Right lobe of liver (tissue), 6 donors: ENCODE results near the gene SIGLEC12. TPM values are rescaled to one million over a fixed set of nuclear protein-coding genes. Genes with fewer than 3 reads are reported as not detected.

Experiments
- ATAC-seq, 4 donors: fragments of 200-7000 bp; cut with Tn5 transposase; one replicate each; pipeline ENCODE4 v1.9.1; 2020; ENCODE audit warnings: mild to moderate bottlenecking in 4 of 4, moderate library complexity in 4 of 4
- DNase-seq, 3 donors: peaks; one replicate each; pipeline ENCODE4 v3.0.0-alpha.2; 2020
- H3K27ac ChIP-seq, 3 donors: fragments of 200-600 bp; one replicate each; pipeline ENCODE4 v1.8.0; 2022
- H3K27me3 ChIP-seq, 2 donors: fragments of 200-600 bp; one replicate each; pipeline ENCODE4 v1.8.0; 2022
- H3K36me3 ChIP-seq, 4 donors: fragments of 200-600 bp; sonication (generic) in 1 of 4; one replicate each; pipeline versions ENCODE4 v1.5.1 to v1.8.0; 2017 to 2022; ENCODE audit warnings: control low read depth in 1 of 4
- H3K4me1 ChIP-seq, 4 donors: fragments of 200-600 bp; sonication (generic) in 1 of 4; one replicate each; pipeline versions ENCODE4 v1.5.1 to v1.8.0; 2017 to 2022; ENCODE audit warnings: control low read depth in 1 of 4
- H3K4me3 ChIP-seq, 3 donors: fragments of 200-600 bp; one replicate each; pipeline ENCODE4 v1.8.0; 2022
- H3K9me3 ChIP-seq, 4 donors: fragments of 200-600 bp; sonication (generic) in 1 of 4; one replicate each; pipeline versions ENCODE4 v1.5.1 to v1.8.0; 2017 to 2022; ENCODE audit warnings: control low read depth in 1 of 4
- POLR2A ChIP-seq: fragments of 450-650 bp; IDR thresholded peaks from one replicate; pipeline ENCODE4 v1.6.1; 2017; ENCODE audit warnings: antibody characterized with exemption, mild to moderate bottlenecking
- WGBS: methylation state at CpG from one replicate; pipeline ENCODE4 v1.1.6; 2018; ENCODE audit warnings: low coverage, low lambda C conversion rate; ENCODE audit not compliant: insufficient coverage; ENCODE audit errors: missing lambda C conversion rate; 5-methylcytosine and 5-hydroxymethylcytosine counted together
- intact Hi-C, 2 donors: fragments of 100-400 bp; cut with DNase I; formaldehyde crosslinking; loops; one replicate each; pipeline versions ENCODE4 v1.11.2 to v1.14.1; 2022
- total RNA-seq, 6 experiments: library from RNA; depleted of rRNA in 2 of 6; stranded (reverse); fragments of >200 nt in 2 of 6; fragmentation: NEBNext Ultra II Directional in 3 of 6; extraction: Animal tissue kit (Norgen Biotek cat#: 25700) in 3 of 6; gene quantifications; one replicate each; pipeline versions ENCODE4 v1.1.0 to v1.2.4, GENCODE V29; 2016 to 2023
- TF ChIP-seq, protein P1 (sequence below), 4 donors: fragments of 200-600 bp in 3 of 4; fragments of 450-650 bp in 1 of 4; IDR thresholded peaks; one replicate each; pipeline versions ENCODE4 v1.5.1 to v1.8.0; 2016 to 2022; ENCODE audit warnings: antibody characterized with exemption in 4 of 4, mild to moderate bottlenecking in 2 of 4
- donor health status: DM: no; HTN: yes; CAD: no.
- donor health status: DM: no; HTN: no; CAD: no.
- donor health status: DM: no; HTN: no; CAD: no.
- donor health status: DM: no; HTN: yes; CAD: no.
- donor health status: DM: no; HTN: yes; CAD: no.

Gene SIGLEC12
- total RNA-seq, 6 experiments from 2014 or later: 0.12 to 0.63 (median 0.33) TPM; not detected in 1

DNA sequence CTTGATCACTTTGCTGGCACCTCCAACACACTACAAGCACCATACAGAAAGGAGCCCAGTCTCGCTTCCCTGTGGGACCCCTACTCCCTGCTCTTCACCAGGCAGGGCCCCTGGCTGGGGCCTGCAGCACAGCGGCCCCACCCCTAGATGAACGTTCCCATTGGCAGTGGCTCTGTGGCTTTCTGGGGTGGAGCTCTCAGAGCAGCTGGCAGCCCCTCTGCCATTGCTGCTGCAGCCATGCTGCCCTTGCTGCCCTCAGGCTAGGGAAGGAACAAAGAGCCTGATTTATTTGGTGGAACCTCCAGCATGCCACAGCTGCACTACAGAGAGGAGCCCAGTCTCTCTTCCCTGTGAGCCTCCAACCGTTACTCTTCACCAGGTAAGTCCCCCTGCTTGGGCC is 24.1 kb upstream of the SIGLEC12 start:
- Histone ChIP-seq H3K36me3 (no peaks in the 10 kb centered on the region), H3K27ac (no peak overlapping the region), H3K9me3 (no peaks in the 10 kb centered on the region), H3K27me3 (no peaks in the 10 kb centered on the region), H3K4me3 (no peak overlapping the region), H3K4me1 (no peaks in the 10 kb centered on the region)
- no CpG with 5 or more reads among the region's 4 CpGs for WGBS
- no peak for TF ChIP-seq POLR2A
- TF ChIP-seq, protein P1, sequence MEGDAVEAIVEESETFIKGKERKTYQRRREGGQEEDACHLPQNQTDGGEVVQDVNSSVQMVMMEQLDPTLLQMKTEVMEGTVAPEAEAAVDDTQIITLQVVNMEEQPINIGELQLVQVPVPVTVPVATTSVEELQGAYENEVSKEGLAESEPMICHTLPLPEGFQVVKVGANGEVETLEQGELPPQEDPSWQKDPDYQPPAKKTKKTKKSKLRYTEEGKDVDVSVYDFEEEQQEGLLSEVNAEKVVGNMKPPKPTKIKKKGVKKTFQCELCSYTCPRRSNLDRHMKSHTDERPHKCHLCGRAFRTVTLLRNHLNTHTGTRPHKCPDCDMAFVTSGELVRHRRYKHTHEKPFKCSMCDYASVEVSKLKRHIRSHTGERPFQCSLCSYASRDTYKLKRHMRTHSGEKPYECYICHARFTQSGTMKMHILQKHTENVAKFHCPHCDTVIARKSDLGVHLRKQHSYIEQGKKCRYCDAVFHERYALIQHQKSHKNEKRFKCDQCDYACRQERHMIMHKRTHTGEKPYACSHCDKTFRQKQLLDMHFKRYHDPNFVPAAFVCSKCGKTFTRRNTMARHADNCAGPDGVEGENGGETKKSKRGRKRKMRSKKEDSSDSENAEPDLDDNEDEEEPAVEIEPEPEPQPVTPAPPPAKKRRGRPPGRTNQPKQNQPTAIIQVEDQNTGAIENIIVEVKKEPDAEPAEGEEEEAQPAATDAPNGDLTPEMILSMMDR (IDR thresholded peaks at IDR 0.05): no peak
- no peak for DNase-seq
- no peak for ATAC-seq
- intact Hi-C loops: no loop called here

DNA sequence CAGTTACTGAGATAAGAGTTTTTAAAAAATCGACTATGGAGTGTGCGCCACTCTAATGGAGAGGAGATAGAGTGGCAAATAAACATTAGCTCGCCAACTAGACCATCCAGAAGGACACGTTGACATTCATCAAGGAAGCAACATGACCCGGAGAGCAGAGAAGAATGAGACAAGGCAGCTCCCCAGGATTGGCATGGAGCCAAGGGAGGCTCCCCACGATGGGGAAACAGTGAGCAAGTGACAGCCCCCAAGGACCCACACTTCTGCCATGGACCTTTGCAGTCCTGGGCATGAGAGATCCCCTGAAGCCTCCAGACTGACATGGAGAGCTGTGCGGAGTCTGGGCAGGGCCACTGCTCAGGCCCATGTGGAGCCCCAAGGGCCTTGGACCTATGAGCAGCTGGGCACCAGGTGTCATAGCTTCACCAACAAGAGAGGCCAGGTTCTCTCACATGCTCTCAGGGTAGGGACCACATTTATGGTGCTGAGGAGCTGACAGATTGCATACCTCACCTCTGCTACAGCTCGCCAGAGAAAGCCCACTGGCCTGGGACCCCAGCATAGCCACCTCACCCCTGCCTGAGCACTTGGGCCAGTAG is 23.2 kb upstream of the SIGLEC12 start:
- Histone ChIP-seq H3K27ac (no peak overlapping the region), H3K36me3 (no peaks in the 10 kb centered on the region), H3K27me3 (no peaks in the 10 kb centered on the region), H3K9me3 (no peaks in the 10 kb centered on the region), H3K4me3 (no peak overlapping the region), H3K4me1 (no peaks in the 10 kb centered on the region)
- ATAC-seq (no peak), DNase-seq (no peak)
- TF ChIP-seq, protein P1 (IDR thresholded peaks at IDR 0.05): no peak
- no peak for TF ChIP-seq POLR2A
- intact Hi-C loops: no loop called here
- WGBS: 48% methylated on average over 5 of the region's 8 CpGs

DNA sequence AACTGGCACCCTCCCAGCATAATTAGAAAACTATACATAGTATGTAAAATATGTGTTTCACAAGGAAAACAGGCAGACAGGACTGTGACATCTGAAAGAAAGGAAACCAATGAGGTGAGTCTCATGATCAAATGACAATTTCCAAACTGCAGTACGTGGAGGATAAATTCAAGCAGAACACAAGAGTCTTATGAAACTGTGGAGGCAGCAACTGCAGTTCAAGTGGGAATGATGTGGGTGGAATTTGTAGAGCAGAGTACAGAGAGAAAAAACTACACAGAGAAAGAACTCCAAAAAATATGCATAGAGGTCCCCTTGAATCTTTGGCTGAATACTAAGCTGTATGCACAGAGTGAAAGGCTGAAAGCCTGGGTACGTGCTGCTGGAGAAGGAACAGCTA is 20.2 kb upstream of the SIGLEC12 start:
- ATAC-seq (no peak), DNase-seq (no peak)
- Histone ChIP-seq H3K4me1 (no peaks in the 10 kb centered on the region), H3K27ac (no peak overlapping the region), H3K4me3 (no peak overlapping the region), H3K27me3 (no peaks in the 10 kb centered on the region), H3K36me3 (no peaks in the 10 kb centered on the region), H3K9me3 (no peaks in the 10 kb centered on the region)
- intact Hi-C loops: no loop called here
- WGBS: 15% methylated on average over 2 of the region's 2 CpGs
- TF ChIP-seq POLR2A: no peak
- TF ChIP-seq, protein P1 (IDR thresholded peaks at IDR 0.05): no peak

DNA sequence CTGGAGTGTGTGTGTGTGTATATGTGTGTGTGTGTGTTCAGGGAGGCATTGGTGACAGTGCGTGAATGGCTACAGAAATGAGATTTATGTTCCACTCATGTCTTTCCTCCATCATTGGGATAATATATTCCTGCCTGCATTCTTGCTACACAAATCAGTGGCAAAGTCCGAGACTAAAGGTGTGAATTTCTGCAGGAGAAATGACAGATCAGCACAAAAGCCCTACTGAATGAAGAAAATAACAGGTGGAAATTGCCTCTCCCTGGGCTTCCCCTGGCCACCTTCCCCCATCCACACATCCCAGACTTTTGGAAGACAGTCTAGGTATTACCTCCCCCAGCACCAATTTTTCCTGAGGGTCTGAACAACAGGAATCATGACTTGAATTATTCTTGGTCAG is 19.8 kb upstream of the SIGLEC12 start:
- DNase-seq: no peak
- Histone ChIP-seq H3K9me3 (no peaks in the 10 kb centered on the region), H3K27ac (no peak overlapping the region), H3K4me3 (no peak overlapping the region), H3K27me3 (no peaks in the 10 kb centered on the region), H3K36me3 (no peaks in the 10 kb centered on the region), H3K4me1 (no peaks in the 10 kb centered on the region)
- 56% methylated on average over 2 of the region's 2 CpGs for WGBS
- intact Hi-C loops: no loop called here
- no peak for ATAC-seq
- TF ChIP-seq, protein P1 (IDR thresholded peaks at IDR 0.05): no peak

DNA sequence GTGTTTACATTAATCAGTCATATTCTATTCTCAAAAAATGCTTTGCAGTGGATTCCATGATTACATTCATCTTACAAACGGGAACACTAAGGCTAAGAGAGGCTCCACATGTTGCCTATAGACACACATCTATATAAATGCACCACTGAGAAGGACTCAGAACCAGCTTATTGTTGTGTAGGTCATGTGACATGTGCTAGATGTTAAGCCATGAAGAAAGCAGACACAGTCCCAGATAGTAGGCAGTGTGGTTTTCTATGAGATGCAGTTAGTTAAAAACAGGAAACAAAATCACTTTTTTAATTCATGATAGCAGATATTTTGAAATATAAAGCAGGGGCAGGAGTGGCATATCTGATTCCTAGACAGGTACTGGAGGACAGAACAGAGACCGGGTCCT is 19.1 kb upstream of the SIGLEC12 start:
- no peaks in the 10 kb centered on the region for H3K4me1 ChIP-seq
- no peak overlapping the region for H3K4me3 ChIP-seq
- intact Hi-C loops: no loop called here
- no peak for TF ChIP-seq POLR2A
- TF ChIP-seq, protein P1 (IDR thresholded peaks at IDR 0.05): no peak
- 27% methylated on average over 2 of the region's 2 CpGs for WGBS
- no peaks in the 10 kb centered on the region for H3K36me3 ChIP-seq
- no peak overlapping the region for H3K27ac ChIP-seq
- no peaks in the 10 kb centered on the region for H3K9me3 ChIP-seq
- ATAC-seq (no peak), DNase-seq (no peak)
- H3K27me3 ChIP-seq: no peaks in the 10 kb centered on the region
